Right lobe of liver (tissue), 6 donors: ENCODE measurements around the gene PHC3. TPM values are rescaled to one million over a fixed set of nuclear protein-coding genes. Genes with fewer than 3 reads are reported as not detected.
A peak's percentile ranks its signal among the peaks of the same experiment; 100 is the strongest.

Experiments used
- ATAC-seq, 4 donors: fragments of 200-7000 bp; cut with Tn5 transposase; one replicate each; pipeline ENCODE4 v1.9.1; 2020; ENCODE audit warnings: mild to moderate bottlenecking in 4 of 4, moderate library complexity in 4 of 4
- DNase-seq, 3 donors: peaks; one replicate each; pipeline ENCODE4 v3.0.0-alpha.2; 2020
- H3K27ac ChIP-seq, 3 donors: fragments of 200-600 bp; one replicate each; pipeline ENCODE4 v1.8.0; 2022
- H3K27me3 ChIP-seq, 2 donors: fragments of 200-600 bp; one replicate each; pipeline ENCODE4 v1.8.0; 2022
- H3K36me3 ChIP-seq, 4 donors: fragments of 200-600 bp; sonication (generic) in 1 of 4; one replicate each; pipeline versions ENCODE4 v1.5.1 to v1.8.0; 2017 to 2022; ENCODE audit warnings: control low read depth in 1 of 4
- H3K4me1 ChIP-seq, 4 donors: fragments of 200-600 bp; sonication (generic) in 1 of 4; one replicate each; pipeline versions ENCODE4 v1.5.1 to v1.8.0; 2017 to 2022; ENCODE audit warnings: control low read depth in 1 of 4
- H3K4me3 ChIP-seq, 3 donors: fragments of 200-600 bp; one replicate each; pipeline ENCODE4 v1.8.0; 2022
- H3K9me3 ChIP-seq, 4 donors: fragments of 200-600 bp; sonication (generic) in 1 of 4; one replicate each; pipeline versions ENCODE4 v1.5.1 to v1.8.0; 2017 to 2022; ENCODE audit warnings: control low read depth in 1 of 4
- CTCF ChIP-seq, 4 donors: fragments of 200-600 bp in 3 of 4; fragments of 450-650 bp in 1 of 4; IDR thresholded peaks; one replicate each; pipeline versions ENCODE4 v1.5.1 to v1.8.0; 2016 to 2022; ENCODE audit warnings: antibody characterized with exemption in 4 of 4, mild to moderate bottlenecking in 2 of 4
- POLR2A ChIP-seq: fragments of 450-650 bp; IDR thresholded peaks from one replicate; pipeline ENCODE4 v1.6.1; 2017; ENCODE audit warnings: antibody characterized with exemption, mild to moderate bottlenecking
- WGBS: methylation state at CpG from one replicate; pipeline ENCODE4 v1.1.6; 2018; ENCODE audit warnings: low coverage, low lambda C conversion rate; ENCODE audit not compliant: insufficient coverage; ENCODE audit errors: missing lambda C conversion rate; 5-methylcytosine and 5-hydroxymethylcytosine counted together
- intact Hi-C, 2 donors: fragments of 100-400 bp; cut with DNase I; formaldehyde crosslinking; loops; one replicate each; pipeline versions ENCODE4 v1.11.2 to v1.14.1; 2022
- total RNA-seq, 6 experiments: library from RNA; depleted of rRNA in 2 of 6; stranded (reverse); fragments of >200 nt in 2 of 6; fragmentation: NEBNext Ultra II Directional in 3 of 6; extraction: Animal tissue kit (Norgen Biotek cat#: 25700) in 3 of 6; gene quantifications; one replicate each; pipeline versions ENCODE4 v1.1.0 to v1.2.4, GENCODE V29; 2016 to 2023
- donor health status: DM: no; HTN: yes; CAD: no.
- donor health status: DM: no; HTN: no; CAD: no.
- donor health status: DM: no; HTN: no; CAD: no.
- donor health status: DM: no; HTN: yes; CAD: no.
- donor health status: DM: no; HTN: yes; CAD: no.

PHC3 gene
- total RNA-seq, 6 experiments from 2014 or later, result 20.0 to 32.6 (median 23.5) TPM

- WGBS, result 52% methylated on average over 3 of the region's 3 CpGs
- Histone ChIP-seq H3K27me3 (no peaks in the 10 kb centered on the region), H3K36me3 (peaks cover 0 to 3% (median 0%) of the 10 kb centered on the region in 4 donors), H3K4me3 (no peak overlapping the region), H3K4me1 (peaks cover 0 to 6% (median 5%) of the 10 kb centered on the region in 4 donors), H3K9me3 (no peaks in the 10 kb centered on the region), H3K27ac (no peak overlapping the region)
- intact Hi-C loops, result no loop called here
- TF ChIP-seq CTCF (IDR thresholded peaks at IDR 0.05) (no peak), POLR2A (no peak)
- ATAC-seq, result peak in 1 of 4 donors; percentile 21
- no peak for DNase-seq
These were observed 26.9 kb downstream of the PHC3 start for GRCh38 chr3:170154569-170155143.

GRCh38 chr3:170154084-170154483, 27.4 kb downstream of the PHC3 start:
- Histone ChIP-seq H3K9me3 (no peaks in the 10 kb centered on the region), H3K36me3 (peaks cover 0 to 3% (median 0%) of the 10 kb centered on the region in 4 donors), H3K4me1 (peaks cover 0 to 6% (median 0%) of the 10 kb centered on the region in 4 donors), H3K4me3 (no peak overlapping the region), H3K27ac (no peak overlapping the region), H3K27me3 (no peaks in the 10 kb centered on the region)
- DNase-seq, result no peak
- ATAC-seq, result no peak
- WGBS, result 89% methylated on average over 3 of the region's 3 CpGs
- no peak for TF ChIP-seq POLR2A
- TF ChIP-seq CTCF (IDR thresholded peaks at IDR 0.05), result no peak
- intact Hi-C loops, result no loop called here

GRCh38 chr3:170151536-170151935, 30.0 kb downstream of the PHC3 start:
- DNase-seq (no peak), ATAC-seq (no peak)
- Histone ChIP-seq H3K36me3 (peaks cover 0 to 3% (median 0%) of the 10 kb centered on the region in 4 donors), H3K27me3 (no peaks in the 10 kb centered on the region), H3K9me3 (no peaks in the 10 kb centered on the region), H3K4me3 (no peak overlapping the region), H3K27ac (no peak overlapping the region), H3K4me1 (peaks cover 0 to 6% (median 0%) of the 10 kb centered on the region in 4 donors)
- intact Hi-C loops, result no loop called here
- WGBS, result 92% methylated on average over 1 of the region's 2 CpGs
- TF ChIP-seq POLR2A (no peak), CTCF (IDR thresholded peaks at IDR 0.05) (no peak)

- TF ChIP-seq POLR2A (no peak), CTCF (IDR thresholded peaks at IDR 0.05) (no peak)
- DNase-seq (no peak), ATAC-seq (peak in 1 of 4 donors; percentile 27)
- Histone ChIP-seq H3K27ac (no peak overlapping the region), H3K4me3 (no peak overlapping the region), H3K4me1 (no peaks in the 10 kb centered on the region), H3K27me3 (no peaks in the 10 kb centered on the region), H3K36me3 (peaks cover 0 to 5% (median 2%) of the 10 kb centered on the region in 4 donors), H3K9me3 (no peaks in the 10 kb centered on the region)
- intact Hi-C loops, result no loop called here
- WGBS, result 81% methylated on average over 5 of the region's 5 CpGs
These were observed 32.5 kb downstream of the PHC3 start for GRCh38 chr3:170149016-170149415.
